Activated T-helper 17 cell treated with anti-CD3 and anti-CD28 coated beads, Interleukin-2, amount 50 U/mL, for 72 hours (primary cell): ENCODE results near the gene DAPK3. TPM values are rescaled to one million over a fixed set of nuclear protein-coding genes. Genes with fewer than 3 reads are reported as not detected.
"Not testable (repeated sequence)": the region's sequence is repeated elsewhere in the genome, so short reads cannot be mapped to it uniquely, and the experiment has no call there.

Experiments used
- ATAC-seq: fragments of 150-1000 bp; cut with Tn5 transposase; replicated peaks from 2 replicates; pipeline ENCODE4 v1.10.0; 2021; ENCODE audit warnings: mild to moderate bottlenecking, moderate library complexity
- H3K27ac Mint-ChIP-seq: one replicate; pipeline ENCODE4 v1.8.0; 2022; ENCODE audit warnings: mixed read lengths
- H3K27me3 Mint-ChIP-seq: one replicate; pipeline ENCODE4 v1.8.0; 2022; ENCODE audit warnings: mixed read lengths
- H3K36me3 Mint-ChIP-seq: one replicate; pipeline ENCODE4 v1.8.0; 2022; ENCODE audit warnings: low read depth, mild to moderate bottlenecking, mixed read lengths
- H3K4me1 Mint-ChIP-seq: one replicate; pipeline ENCODE4 v1.8.0; 2022; ENCODE audit warnings: mixed read lengths
- H3K4me3 Mint-ChIP-seq: one replicate; pipeline ENCODE4 v1.8.0; 2022; ENCODE audit warnings: mild to moderate bottlenecking, mixed read lengths
- H3K9me3 Mint-ChIP-seq: one replicate; pipeline ENCODE4 v1.8.0; 2022; ENCODE audit warnings: mixed read lengths
- total RNA-seq, 2 donors: library from RNA; stranded (reverse); gene quantifications; one replicate each; pipeline ENCODE4 v1.2.3, GENCODE V29; 2022

The DAPK3 gene
- total RNA-seq = 10 to 100 TPM; 37.5 to 40.6 TPM

DNA sequence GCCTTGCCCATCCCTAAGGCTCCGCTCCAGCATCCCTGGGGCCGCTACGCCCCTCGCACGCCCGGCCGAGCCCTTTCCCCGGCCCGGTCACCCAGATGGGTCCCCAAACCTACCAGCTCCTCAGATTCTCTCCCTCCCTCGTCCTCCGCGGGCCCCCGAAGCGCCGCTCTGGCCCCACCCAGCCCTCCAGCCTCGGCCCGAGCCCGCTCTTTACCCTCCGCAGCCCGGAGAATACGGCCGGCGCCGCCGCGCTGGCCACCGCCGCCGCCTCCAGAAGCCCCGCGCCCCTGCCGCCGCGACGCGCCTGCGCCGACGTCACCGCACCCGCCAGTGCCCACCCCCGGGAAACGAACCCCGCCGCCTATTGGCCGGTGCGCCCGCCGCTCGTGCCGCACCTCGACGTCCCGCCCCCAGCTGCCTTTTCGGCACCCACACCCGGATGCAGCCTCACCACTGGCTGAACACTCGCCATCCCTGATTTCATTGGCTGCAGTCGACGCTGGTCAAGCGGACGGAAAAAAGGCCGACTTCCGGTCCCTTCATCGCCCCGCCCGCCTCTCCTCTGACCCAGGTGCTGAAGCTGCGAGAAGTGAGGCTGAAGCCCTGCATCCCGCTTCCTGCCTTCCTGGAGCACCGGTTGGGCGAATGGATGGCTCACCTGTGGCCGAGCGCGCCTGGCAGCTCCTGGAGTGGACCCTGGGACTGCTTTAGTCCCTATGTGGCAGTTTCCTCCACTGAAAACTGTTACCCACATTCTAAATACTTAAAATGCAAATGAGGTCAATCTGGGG, at the start of gene DAPK3:
DAPK3 (minus strand) TSS at position 292 of the 791 bp plus-strand sequence. CDS start 1,364 bp downstream, outside the sequence.
- Mint-ChIP-seq H3K4me3 (peak within 1 kb of the TSS; percentile 92), H3K4me1 (peaks cover 11% of the 10 kb centered on the region), H3K36me3 (peaks cover 54% of the 10 kb centered on the region), H3K27me3 (no peaks in the 10 kb centered on the region), H3K9me3 (no peaks in the 10 kb centered on the region), H3K27ac (peak within 1 kb of the TSS; percentile 95)
- ATAC-seq = peak; percentile 98

DNA sequence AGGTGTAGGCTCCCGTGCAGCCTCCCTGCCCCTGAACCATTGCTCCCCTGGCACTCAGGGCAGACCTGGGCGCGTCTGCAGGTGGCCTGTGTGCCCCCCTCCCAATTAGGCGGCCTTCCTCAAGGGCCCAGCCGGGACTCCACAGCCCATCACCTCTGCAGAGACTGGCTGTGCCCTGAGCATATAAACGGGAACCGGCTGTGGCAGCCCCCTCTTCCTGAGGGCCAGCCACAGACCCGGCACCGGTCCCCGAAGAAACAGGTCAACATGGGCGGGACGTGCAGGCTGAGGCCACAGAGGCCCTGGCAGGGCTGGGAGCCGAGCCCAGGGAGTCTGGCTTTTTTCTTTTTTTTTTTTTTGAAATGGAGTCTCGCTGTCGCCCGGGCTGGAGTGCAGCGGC, 48.7 kb upstream of the DAPK3 start:
- no peak for ATAC-seq
- Mint-ChIP-seq H3K4me3 (no peak overlapping the region), H3K27ac (no peak overlapping the region), H3K9me3 (no peaks in the 10 kb centered on the region), H3K4me1 (no peaks in the 10 kb centered on the region), H3K27me3 (no peaks in the 10 kb centered on the region), H3K36me3 (peaks cover 46% of the 10 kb centered on the region)

DNA sequence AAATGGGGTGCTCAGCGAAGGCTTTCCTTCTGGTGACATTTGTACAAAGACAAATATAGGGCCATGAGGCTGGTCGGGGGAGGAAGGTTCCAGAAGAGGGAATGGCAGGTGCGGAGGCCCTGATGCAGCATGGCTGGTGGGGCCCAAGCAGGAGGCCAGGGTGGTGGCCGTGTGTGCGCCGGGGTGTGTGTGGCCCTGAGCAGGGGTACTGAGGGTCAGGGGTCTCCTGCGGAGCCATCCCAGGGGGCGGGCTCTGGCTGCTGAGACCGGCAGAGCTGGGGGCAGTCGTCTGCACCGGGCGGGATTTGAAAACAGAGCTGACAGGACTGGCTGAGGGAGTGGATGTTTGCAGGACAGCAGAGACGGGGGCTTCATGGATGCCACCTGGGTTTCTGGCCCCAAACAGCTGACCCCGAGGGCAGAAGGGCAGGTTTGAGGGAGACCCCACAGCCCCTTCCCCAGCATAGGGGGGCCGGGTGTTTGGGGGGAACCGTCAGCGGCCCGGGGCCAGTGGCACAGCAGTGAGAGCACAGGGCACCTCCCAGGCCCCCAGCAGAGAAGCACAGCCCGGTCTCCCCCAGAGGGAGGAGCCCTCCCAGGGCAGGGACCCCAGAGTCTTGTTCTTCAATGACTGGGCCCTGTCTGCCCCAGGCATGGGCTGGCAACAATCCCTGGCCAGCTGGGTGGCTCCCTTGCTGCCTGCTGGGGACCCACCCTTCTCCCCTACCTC, 48.0 kb upstream of the DAPK3 start:
- ATAC-seq = no peak
- H3K27ac Mint-ChIP-seq = no peak overlapping the region
- no peaks in the 10 kb centered on the region for H3K4me1 Mint-ChIP-seq
- H3K27me3 Mint-ChIP-seq = no peaks in the 10 kb centered on the region
- H3K4me3 Mint-ChIP-seq = no peak overlapping the region
- no peaks in the 10 kb centered on the region for H3K9me3 Mint-ChIP-seq
- H3K36me3 Mint-ChIP-seq = peaks cover 42% of the 10 kb centered on the region

DNA sequence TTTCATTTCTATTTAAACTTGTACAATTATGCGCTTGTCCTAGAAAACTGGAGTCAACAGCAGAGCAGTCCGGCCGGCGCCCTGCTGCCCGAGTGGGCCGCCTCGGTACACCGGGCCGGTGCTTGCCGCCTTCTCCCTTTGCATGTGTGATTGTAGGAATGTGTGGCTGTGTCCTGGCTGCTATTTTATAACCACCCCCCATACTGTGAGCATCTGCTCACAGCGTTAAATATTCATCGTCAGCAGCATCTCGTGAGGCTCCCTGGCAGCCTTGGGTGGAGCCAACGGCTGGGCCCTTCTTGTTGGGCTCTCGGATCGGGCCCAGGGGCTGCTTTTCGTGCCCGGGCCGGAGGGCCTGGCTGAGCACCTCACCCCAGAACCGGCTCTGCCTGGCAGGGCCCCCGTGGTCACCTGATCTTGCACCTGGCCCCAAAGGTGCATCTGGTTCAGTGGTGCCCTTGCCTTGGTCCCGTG, 47.3 kb upstream of the DAPK3 start:
- ATAC-seq = no peak
- H3K27ac Mint-ChIP-seq = no peak overlapping the region
- no peak overlapping the region for H3K4me3 Mint-ChIP-seq
- H3K4me1 Mint-ChIP-seq = no peaks in the 10 kb centered on the region
- H3K36me3 Mint-ChIP-seq = peaks cover 44% of the 10 kb centered on the region
- H3K27me3 Mint-ChIP-seq = no peaks in the 10 kb centered on the region
- H3K9me3 Mint-ChIP-seq = no peaks in the 10 kb centered on the region

DNA sequence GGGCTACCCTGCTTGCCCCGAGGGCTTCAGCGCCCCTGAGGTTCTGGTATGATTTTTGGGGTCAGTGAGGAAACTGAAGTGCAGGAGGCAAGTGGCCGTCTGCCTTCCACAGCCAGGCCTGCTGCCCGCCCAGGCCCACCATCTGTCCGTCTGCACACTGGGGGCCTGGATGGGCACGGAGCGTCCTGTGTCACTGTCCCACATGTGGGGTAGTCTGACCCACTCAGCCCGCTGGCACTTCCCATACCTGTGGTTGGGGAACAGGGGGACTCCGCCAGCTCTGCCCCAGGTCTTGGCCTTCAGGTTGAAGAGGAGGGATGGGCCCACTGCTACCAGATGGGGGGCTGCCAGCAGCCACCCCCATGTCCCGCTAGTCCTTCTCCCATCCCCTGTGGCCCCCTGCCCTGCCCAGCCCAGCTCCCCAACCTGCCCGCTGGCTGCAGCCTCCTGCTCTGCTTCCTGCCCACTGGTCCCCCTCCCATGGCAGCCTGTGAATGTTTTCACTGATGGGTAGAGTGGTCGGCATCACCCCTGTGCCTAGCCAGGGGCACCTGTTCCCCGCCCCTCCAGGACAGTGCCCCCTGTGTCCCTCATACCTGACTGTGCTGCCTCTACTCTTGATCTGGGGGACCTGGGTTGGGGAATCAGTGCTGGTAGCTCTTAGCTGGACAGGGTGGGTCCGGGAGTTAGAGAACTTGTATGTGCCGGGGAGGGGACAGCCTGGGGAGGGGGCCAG, 46.2 kb upstream of the DAPK3 start:
- peaks cover 52% of the 10 kb centered on the region for H3K36me3 Mint-ChIP-seq
- no peak for ATAC-seq
- H3K27me3 Mint-ChIP-seq = no peaks in the 10 kb centered on the region
- no peak overlapping the region for H3K27ac Mint-ChIP-seq
- no peak overlapping the region for H3K4me3 Mint-ChIP-seq
- peaks cover 4% of the 10 kb centered on the region for H3K4me1 Mint-ChIP-seq
- H3K9me3 Mint-ChIP-seq = no peaks in the 10 kb centered on the region

DNA sequence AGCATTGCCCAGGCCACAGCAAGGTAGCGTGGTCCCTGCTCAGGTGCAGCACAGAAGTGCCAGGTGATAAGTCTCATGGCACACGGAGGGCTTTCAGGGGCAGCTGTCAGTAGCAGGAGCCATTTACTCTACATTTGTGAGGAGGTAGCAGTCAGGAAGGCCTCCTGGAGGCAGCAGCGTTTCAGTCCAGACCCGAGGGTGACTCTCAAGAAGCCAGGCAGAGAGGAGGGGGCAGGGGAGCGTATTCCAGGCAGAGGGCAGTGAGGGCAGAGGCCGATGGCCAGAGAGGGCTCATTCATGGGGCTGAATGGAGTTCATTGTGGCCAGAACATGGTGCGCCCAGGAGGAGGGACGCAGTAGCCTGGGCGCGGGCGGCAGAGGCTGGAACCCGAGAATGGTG, 45.6 kb upstream of the DAPK3 start:
- H3K27ac Mint-ChIP-seq = no peak overlapping the region
- peaks cover 48% of the 10 kb centered on the region for H3K36me3 Mint-ChIP-seq
- H3K4me3 Mint-ChIP-seq = no peak overlapping the region
- ATAC-seq = no peak
- H3K27me3 Mint-ChIP-seq = no peaks in the 10 kb centered on the region
- H3K9me3 Mint-ChIP-seq = no peaks in the 10 kb centered on the region
- peaks cover 4% of the 10 kb centered on the region for H3K4me1 Mint-ChIP-seq

DNA sequence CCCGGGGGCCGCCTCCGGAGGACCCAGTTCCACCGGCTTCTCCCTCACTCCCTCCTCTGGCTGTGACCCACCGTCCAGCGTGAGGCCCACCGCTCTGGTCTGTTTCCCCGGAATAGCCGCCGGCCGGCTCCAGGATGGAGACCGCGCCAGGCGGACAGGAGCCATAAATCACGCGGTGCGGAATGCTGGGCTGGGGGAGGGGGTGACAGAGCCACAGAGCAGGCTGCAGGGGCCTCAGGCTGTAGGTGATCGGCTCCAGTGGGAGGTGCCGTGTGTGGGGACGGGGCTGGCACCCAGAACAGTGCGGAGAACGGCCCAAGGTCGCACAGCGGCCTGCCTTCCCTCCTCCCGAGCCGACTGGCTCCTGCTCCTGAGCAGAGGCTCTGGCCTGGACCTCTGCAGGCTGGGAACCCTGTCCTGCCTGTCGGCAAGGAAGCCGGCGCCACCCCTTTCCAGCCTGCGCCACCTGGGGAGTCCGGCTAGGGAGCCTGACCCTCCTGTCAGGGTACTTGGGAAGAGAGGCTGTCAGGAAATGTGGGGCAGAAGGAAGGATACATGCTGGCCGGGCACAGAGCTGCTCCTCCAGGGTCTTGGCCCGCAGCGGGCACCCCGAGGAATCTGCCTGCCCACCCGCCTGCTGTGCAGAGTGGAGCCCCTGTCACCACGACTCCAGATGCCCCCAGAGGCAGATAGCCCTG, 45.0 kb upstream of the DAPK3 start:
- Mint-ChIP-seq H3K27ac (no peak overlapping the region), H3K4me3 (no peak overlapping the region)

DNA sequence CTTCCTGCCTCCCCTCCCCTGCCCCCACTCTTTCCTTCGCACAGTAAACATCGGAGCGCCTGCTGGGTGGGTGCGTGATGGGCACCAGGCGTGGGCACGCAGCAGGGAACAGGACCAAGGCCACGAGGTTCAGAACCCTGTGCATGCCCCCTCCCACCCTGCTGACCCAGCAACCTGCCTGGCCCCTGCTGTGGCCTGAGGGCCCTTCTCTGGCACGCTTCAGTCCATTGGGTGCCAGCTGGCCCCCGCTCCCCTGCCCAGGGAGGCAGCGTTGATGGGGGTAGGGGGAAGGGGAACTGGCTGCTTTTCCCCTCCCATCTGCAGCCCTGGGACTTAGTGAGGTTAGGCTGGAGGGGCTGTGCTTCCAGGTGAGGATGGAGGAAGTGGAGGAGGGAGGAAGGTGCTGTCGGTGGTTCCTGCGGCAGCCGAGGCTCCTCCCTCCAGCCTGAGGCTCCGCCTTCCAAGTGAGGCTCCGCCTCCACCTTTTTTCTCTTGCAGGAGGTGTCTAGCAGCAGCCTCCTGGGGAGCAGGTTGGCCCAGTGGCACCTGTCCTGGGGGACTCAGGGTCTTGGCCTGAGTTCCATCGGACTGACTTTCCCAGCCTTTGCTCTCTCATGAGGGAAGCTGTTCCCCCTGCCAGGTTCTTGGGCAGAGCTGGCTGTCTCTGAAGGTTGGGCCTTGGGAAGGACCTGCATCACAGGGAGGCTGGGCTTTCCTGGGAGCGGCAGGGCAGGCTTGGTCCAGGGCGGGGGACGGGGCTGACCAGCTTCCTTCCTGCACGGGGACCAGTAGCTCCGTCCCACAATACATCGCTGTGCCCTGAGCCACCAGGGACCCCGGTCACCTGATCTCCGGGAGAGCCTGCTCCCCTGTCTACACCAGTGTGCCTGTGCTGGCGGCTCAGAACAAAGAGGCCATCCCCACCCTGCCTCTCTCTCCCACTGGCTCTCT, 43.9 kb upstream of the DAPK3 start:
- ATAC-seq = peak; percentile 50
- Mint-ChIP-seq H3K4me1 (peaks cover 4% of the 10 kb centered on the region), H3K9me3 (no peaks in the 10 kb centered on the region), H3K27ac (no peak overlapping the region), H3K27me3 (no peaks in the 10 kb centered on the region), H3K36me3 (peaks cover 36% of the 10 kb centered on the region), H3K4me3 (no peak overlapping the region)

More for the DNA sequence above, 45.0 kb upstream of the DAPK3 start:
- H3K36me3 Mint-ChIP-seq = peaks cover 44% of the 10 kb centered on the region
- ATAC-seq = no peak
- H3K4me1 Mint-ChIP-seq = peaks cover 4% of the 10 kb centered on the region
- no peaks in the 10 kb centered on the region for H3K9me3 Mint-ChIP-seq
- no peaks in the 10 kb centered on the region for H3K27me3 Mint-ChIP-seq

DNA sequence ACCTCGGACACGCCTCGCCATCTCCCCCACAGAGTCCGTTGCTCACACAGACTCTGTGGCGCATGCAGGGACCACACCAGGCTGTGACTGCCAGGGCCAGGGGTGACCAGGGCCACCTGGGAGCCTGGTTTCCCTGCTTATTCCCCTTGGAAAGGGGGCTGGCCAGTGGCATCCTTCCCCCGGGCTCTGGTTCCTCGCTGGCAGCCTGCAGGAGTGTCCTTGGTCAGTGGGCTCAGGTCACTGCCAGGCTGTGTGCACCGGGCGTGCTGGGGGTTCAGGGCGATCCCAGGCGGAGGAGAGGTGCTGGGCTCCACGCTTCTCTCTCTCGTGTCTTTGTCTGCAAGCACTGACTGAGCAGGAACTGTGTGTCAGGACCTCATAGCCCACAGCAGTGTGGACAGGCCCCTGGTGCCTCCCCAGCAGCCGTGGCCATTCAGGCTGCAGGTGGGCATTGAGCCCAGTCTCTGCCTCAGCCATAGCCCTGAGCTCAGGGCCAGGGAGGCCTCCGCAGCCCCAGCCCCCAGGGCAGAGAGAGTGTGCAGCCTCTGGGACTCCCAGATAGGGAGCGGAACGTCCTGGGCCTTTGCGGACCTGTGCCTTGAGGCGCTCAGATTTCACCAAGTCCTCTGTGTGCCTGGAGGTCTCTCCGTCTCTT, 43.1 kb upstream of the DAPK3 start:
- Mint-ChIP-seq H3K36me3 (peaks cover 36% of the 10 kb centered on the region), H3K9me3 (no peaks in the 10 kb centered on the region), H3K4me3 (no peak overlapping the region), H3K27me3 (no peaks in the 10 kb centered on the region), H3K27ac (no peak overlapping the region), H3K4me1 (peaks cover 5% of the 10 kb centered on the region)
- no peak for ATAC-seq

DNA sequence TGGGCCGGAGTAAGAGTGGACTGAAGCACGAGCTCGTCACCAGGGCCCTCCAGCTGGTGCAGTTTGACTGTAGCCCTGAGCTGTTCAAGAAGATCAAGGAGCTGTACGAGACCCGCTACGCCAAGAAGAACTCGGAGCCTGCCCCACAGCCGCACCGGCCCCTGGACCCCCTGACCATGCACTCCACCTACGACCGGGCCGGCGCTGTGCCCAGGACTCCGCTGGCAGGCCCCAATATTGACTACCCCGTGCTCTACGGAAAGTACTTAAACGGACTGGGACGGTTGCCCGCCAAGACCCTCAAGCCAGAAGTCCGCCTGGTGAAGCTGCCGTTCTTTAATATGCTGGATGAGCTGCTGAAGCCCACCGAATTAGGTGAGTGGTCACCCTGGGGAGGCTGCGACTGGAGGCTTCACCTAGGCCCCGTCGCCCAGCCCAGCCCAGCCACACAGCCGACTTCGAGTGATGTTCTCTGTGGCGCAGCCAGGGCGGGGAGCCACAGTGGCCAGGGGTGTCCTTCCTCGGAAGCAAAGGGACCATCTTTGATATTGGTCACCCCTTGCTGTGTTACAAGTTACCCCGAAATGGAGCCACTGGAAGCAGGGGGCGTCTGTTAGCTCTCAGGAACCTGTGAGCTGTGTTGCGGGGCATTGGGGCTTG, 42.2 kb upstream of the DAPK3 start:
- ATAC-seq = no peak
- no peaks in the 10 kb centered on the region for H3K9me3 Mint-ChIP-seq
- H3K27ac Mint-ChIP-seq = no peak overlapping the region
- peaks cover 11% of the 10 kb centered on the region for H3K4me1 Mint-ChIP-seq
- H3K4me3 Mint-ChIP-seq = no peak overlapping the region
- H3K36me3 Mint-ChIP-seq = peaks cover 34% of the 10 kb centered on the region
- no peaks in the 10 kb centered on the region for H3K27me3 Mint-ChIP-seq

DNA sequence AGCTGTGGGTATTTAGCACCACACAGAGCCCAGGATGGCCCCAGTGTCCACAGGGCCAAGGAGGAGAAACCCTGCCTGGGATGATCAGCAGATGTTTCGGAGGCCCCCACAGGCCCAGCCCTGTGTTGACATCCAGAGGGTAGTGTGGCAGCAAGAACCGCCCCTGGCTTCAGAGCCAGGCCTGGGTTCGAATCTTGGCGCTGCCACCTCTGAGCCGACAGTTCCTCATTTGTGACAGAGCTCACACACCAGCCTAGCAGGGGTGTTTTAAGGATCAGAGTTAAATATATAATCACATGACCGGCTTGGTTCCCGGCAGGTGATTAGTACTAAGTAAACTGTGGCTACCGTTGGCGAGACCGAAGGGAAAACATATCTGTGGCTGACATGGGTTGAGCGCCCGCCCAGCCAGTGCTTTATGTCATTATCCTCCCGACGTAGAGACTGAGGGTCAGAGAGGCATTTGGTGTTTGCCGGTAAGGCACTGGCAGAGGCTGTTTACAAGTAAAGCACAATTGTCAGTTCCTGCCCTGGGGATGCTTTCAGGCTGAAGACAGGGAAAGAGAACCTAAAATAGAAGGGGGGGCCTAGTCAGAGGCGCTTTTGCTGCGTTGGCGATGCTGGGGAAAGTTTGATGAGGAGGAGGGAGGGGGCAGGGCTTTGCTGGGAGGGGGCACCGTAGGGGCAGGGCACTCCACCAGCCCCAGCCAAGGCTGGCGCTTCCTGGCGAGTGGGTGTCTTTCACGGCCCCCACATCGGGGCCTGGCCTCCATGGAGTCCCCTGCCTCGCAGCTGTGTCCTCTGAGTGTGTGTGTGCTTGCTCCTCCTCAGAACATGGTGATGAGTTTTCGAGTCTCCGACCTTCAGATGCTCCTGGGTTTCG, 41.4 kb upstream of the DAPK3 start:
- Mint-ChIP-seq H3K27me3 (no peaks in the 10 kb centered on the region), H3K4me1 (peaks cover 11% of the 10 kb centered on the region), H3K27ac (no peak overlapping the region), H3K36me3 (peaks cover 30% of the 10 kb centered on the region), H3K4me3 (no peak overlapping the region), H3K9me3 (no peaks in the 10 kb centered on the region)
- no peak for ATAC-seq

DNA sequence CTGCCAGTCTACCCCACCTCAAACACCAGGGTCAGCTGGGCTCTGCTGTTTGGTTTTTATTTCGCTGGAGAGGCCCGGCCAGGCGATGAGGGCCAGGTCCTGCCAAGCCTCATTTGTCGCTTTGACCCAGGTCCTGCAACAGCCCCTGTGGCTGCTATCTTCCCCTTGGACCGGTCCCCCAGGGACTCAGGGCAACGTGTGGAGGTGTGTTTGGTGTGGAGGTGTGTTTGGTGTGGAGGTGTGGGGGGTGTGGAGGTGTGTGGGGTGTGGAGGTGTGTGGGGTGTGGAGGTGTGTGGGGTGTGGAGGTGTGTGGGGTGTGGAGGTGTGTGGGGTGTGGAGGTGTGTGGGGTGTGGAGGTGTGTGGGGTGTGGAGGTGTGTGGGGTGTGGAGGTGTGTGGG, 40.5 kb upstream of the DAPK3 start:
- not testable (repeated sequence) for H3K27ac Mint-ChIP-seq, H3K27me3 Mint-ChIP-seq, ATAC-seq, H3K9me3 Mint-ChIP-seq
- Mint-ChIP-seq H3K36me3 (peaks cover 30% of the 10 kb centered on the region), H3K4me1 (peaks cover 11% of the 10 kb centered on the region), H3K4me3 (peak overlapping the region; percentile 16)
